ENCODE results near the gene MARCHF2.

- TF ChIP-seq CTCF (IDR thresholded peaks at IDR 0.05) (no peak), POLR2A (IDR thresholded peaks at IDR 0.05) (no peak)
These were observed 47.0 kb upstream of the MARCHF2 start for GRCh38 chr19:8366121-8366581.
